Kidney capillary endothelial cell (primary cell): ENCODE results near the gene CLDN16.
A peak's percentile ranks its signal among the peaks of the same experiment; 100 is the strongest.

Experiments
- DNase-seq: peaks from one replicate; pipeline ENCODE4 v3.0.0-alpha.2; 2018; ENCODE audit warnings: low spot score

The CLDN16 gene

GRCh38 chr3:190380184-190380583 lies 7.8 kb upstream of the CLDN16 start:
- no peak for DNase-seq

GRCh38 chr3:190381441-190381840 lies 6.5 kb upstream of the CLDN16 start:
- DNase-seq = no peak

- no peak for DNase-seq
Measured at GRCh38 chr3:190382082-190382481, 5.9 kb upstream of the CLDN16 start.

GRCh38 chr3:190384309-190384756 lies 3.6 kb upstream of the CLDN16 start:
- peak; percentile 44 for DNase-seq

- DNase-seq = peak; percentile 61
Measured at GRCh38 chr3:190385731-190386688, 2.0 kb upstream of the CLDN16 start.

- no peak for DNase-seq
Measured at GRCh38 chr3:190388703-190389102, 740 bp downstream of the CLDN16 start.

GRCh38 chr3:190396001-190396400 lies 8.0 kb downstream of the CLDN16 start:
- no peak for DNase-seq

- DNase-seq = no peak
Measured at GRCh38 chr3:190397889-190398288, 9.9 kb downstream of the CLDN16 start.

- no peak for DNase-seq
Measured at GRCh38 chr3:190399677-190400076, 11.7 kb downstream of the CLDN16 start.

GRCh38 chr3:190401963-190402362 lies 14.0 kb downstream of the CLDN16 start:
- DNase-seq = peak; percentile 85

GRCh38 chr3:190404715-190405114 lies 16.8 kb downstream of the CLDN16 start:
- no peak for DNase-seq

GRCh38 chr3:190414297-190414696 lies 26.3 kb downstream of the CLDN16 start:
- DNase-seq = no peak

GRCh38 chr3:190424108-190424477 lies 36.1 kb downstream of the CLDN16 start:
- no peak for DNase-seq

GRCh38 chr3:190424478-190425439 lies 36.8 kb downstream of the CLDN16 start:
- peak; percentile 59 for DNase-seq

- no peak for DNase-seq
Measured at GRCh38 chr3:190425833-190426232, 37.9 kb downstream of the CLDN16 start.

GRCh38 chr3:190426806-190427507 lies 39.0 kb downstream of the CLDN16 start:
- DNase-seq = no peak

- no peak for DNase-seq
Measured at GRCh38 chr3:190429681-190430080, 41.7 kb downstream of the CLDN16 start.

- no peak for DNase-seq
Measured at GRCh38 chr3:190430906-190431305, 42.9 kb downstream of the CLDN16 start.

GRCh38 chr3:190432216-190432615 lies 44.3 kb downstream of the CLDN16 start:
- peak; percentile 2 for DNase-seq

- no peak for DNase-seq
Measured at GRCh38 chr3:190433626-190434025, 45.7 kb downstream of the CLDN16 start.

GRCh38 chr3:190435618-190436017 lies 47.7 kb downstream of the CLDN16 start:
- no peak for DNase-seq

GRCh38 chr3:190436331-190436730 lies 48.4 kb downstream of the CLDN16 start:
- DNase-seq = no peak
